Kidney tubule cell (primary cell): ENCODE measurements around the gene APOL3.
"Not testable (repeated sequence)": the region's sequence is repeated elsewhere in the genome, so short reads cannot be mapped to it uniquely, and the experiment has no call there.

Experiments used
- DNase-seq: peaks from one replicate; pipeline ENCODE4 v3.0.0-alpha.2; 2018; ENCODE audit warnings: low spot score

APOL3 gene

DNA sequence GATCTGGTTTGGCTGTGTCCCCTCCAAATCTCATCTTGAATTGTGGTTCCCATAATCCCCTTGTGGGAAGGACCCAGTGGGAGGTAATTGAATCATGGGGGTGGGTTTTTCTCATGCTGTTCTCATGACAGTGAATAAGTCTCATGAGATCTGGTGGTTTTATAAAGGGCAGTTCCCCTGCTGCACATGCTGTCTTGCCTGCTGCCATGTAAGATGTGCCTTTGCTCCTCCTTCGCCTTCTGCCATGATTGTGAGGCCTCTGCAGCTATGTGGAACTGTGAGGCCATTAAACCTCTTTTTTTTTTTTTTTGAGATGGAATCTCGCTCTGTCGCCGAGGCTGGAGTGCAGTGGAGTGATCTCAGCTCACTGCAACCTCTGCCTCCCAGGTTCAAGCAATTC lies 59.6 kb downstream of the APOL3 start:
- DNase-seq = not testable (repeated sequence)

DNA sequence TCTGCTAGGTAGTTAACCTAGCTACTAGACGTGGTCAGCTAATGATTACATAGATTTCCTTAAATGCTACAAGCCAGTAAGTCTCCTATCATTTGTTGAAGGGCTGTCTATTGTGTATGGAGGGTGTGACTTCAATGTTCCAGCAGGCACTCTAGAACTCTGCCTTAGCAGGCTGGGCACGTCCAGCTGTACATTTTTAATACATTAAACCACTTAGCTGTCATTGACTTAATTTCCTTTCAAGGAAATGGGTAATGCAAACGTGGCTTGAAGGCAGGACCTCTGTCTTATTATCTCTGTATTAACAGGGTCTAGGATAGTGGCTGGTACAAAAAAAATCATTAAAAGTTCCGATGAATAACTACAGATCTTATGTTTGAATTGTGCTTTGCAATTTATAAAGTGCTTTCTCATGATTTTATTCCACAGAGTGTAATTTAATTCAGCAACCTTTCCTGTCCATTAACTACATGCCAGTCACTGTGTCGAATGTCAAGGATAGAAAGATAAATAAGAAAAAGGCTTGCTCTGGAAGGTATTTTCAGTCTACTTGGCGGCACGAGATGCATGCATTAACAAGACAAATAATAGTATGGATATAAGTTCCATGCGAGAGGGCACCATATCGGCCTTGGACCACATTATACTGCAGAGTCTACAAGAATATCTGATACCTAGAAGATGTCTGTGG lies 60.3 kb downstream of the APOL3 start:
- no peak for DNase-seq

DNA sequence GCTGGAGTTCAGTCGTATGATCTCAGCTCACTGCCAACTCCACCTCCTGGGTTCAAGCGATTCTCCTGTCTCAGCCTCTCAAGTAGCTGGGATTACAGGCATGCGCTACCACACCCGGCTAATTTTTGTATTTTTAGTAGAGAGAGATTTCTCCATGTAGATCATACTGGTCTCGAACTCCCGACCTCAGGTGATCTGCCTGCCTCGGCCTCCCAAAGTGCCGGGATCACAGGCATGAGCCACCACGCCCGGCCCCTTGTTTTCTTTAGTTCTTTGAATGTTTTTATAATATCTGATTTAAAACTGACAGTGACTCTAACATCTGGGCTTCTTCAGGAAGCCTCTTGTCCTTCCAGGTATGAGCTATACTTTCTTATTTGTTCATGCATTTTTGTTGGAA lies 61.0 kb downstream of the APOL3 start:
- DNase-seq = not testable (repeated sequence)

DNA sequence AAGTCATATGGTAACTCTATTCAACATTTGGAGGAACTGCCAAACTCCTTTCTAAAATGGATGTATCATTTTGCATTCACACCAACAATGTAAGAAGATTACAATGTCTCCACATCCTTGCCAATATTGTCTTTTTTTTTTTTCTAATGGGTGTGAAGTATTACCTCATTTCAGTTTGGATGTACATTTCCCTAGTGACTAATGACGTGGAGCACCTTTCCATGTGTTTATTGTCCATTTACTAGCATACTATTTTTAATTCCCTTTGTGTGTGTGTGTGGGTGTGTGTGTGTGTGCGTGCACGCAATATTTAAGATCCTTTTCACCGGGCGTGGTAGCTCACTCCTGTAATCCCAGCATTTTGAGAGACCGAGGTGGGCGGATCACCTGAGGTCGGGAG lies 62.7 kb downstream of the APOL3 start:
- DNase-seq = no peak

DNA sequence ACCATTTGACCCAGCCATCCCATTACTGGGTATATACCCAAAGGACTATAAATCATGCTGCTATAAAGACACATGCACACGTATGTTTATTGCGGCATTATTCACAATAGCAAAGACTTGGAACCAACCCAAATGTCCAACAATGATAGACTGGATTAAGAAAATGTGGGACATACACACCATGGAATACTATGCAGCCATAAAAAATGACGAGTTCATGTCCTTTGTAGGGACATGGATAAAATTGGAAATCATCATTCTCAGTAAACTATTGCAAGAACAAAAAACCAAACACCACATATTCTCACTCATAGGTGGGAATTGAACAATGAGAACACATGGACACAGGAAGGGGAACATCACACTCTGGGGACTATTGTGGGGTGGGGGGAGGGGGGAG lies 69.8 kb downstream of the APOL3 start:
- DNase-seq = not testable (repeated sequence)
